ENCODE results near the gene MTIF3.

The MTIF3 gene

DNA sequence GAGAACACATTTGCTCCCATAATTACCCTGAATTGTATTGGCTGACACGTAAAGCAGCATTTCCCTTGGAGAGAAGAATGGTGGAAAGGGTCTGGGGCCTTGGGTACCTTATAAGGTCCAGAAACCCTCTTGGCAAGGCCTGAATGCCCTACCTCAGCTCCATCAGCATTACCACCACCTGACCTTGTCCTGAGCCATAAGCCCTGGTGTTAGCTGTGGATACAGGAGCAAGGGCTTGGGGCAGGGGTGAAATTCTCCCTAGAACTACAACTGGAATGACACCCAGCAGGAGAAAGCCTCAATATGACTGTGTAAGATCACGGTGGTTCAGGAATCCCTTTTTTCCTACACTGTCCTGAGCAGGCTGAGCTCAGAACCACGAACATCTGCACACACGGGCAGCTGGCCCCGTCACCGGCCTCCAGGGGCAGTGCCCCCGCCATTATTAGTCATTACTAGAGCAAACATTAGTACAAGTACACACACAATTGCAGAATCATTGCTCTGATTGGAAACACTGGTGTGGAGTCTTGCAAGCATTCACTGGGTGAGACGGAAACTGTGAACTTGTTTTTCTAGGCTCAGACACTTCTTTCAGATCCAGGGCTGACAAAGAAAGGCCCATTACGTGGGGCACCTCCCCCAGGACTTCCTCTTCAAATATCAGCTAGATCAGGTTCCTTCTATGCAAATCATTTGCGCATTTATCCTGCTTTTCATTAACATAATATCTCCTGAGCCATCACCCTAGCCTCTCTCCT is 26.8 kb upstream of the MTIF3 start:
- peak; percentile 90 for FAIRE-seq
- DNase-seq (ENCODE audit: insufficient read length), result peak; percentile 39
- TF ChIP-seq POLR2AphosphoS5 (IDR thresholded peaks at IDR 0.05; ENCODE audit: low read depth, low read length) (no peak), TAF1 (IDR thresholded peaks at IDR 0.05; ENCODE audit: borderline replicate concordance, low read depth, low read length) (0 out of 2 replicates have a peak, but pooled peaks have one; percentile 41), POLR2A (IDR thresholded peaks at IDR 0.05; ENCODE audit: low read depth, low read length) (peak; percentile 45)

DNA sequence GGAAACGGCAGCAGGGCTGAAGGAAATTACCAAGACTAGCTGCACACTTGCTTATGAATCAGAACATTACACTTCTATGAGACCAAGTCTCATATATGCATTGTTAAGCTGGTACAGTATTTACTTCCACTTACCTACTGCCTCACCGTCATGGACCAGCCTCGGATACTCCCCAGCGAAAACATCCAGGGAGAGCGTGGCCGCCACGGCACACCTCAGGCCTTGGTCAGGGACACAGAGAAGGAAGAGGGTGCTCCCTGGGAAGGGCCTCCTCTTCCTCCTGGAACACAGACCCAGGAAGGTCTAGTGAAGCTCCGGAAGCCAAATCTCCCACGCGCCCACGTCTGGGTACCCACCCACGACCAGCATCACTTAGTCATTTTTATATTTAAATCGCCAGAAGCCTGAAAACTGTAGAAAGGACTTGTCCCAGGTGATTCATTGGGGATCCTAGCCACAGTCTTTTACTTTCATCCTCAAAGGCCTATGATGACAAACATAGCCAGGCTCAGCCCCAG is 24.4 kb upstream of the MTIF3 start:
- FAIRE-seq (no peak), DNase-seq (ENCODE audit: insufficient read length) (no peak)
- TF ChIP-seq TAF1 (IDR thresholded peaks at IDR 0.05; ENCODE audit: borderline replicate concordance, low read depth, low read length) (no peak), POLR2A (IDR thresholded peaks at IDR 0.05; ENCODE audit: low read depth, low read length) (no peak), POLR2AphosphoS5 (IDR thresholded peaks at IDR 0.05; ENCODE audit: low read depth, low read length) (no peak)

GRCh38 chr13:27472941-27473340 is 22.6 kb upstream of the MTIF3 start:
- DNase-seq (ENCODE audit: insufficient read length), result no peak
- TF ChIP-seq POLR2AphosphoS5 (IDR thresholded peaks at IDR 0.05; ENCODE audit: low read depth, low read length) (no peak), TAF1 (IDR thresholded peaks at IDR 0.05; ENCODE audit: borderline replicate concordance, low read depth, low read length) (no peak), POLR2A (IDR thresholded peaks at IDR 0.05; ENCODE audit: low read depth, low read length) (no peak)
- no peak for FAIRE-seq

DNA sequence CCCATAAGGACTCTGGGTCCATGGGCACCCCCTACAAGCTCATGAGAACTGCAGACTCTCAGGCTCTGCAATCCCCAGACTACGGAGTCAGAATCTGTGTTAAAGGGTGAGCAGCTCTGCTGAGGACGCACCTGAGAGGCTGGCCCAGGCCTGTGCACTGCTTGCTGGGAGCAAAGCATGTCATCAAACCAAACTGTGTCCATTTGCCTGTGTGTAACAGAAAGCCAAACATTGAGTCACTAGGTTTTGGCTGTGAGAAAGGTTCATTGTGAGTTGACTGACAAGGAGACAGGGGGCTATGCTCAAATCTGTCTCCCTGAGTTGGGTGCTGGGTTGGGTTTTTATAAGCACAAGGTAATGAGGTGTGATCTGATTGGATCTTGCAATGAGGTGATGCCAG is 22.1 kb upstream of the MTIF3 start:
- TF ChIP-seq TAF1 (IDR thresholded peaks at IDR 0.05; ENCODE audit: borderline replicate concordance, low read depth, low read length), result no peak
- no peak for TF ChIP-seq POLR2A (IDR thresholded peaks at IDR 0.05; ENCODE audit: low read depth, low read length)
- no peak for TF ChIP-seq POLR2AphosphoS5 (IDR thresholded peaks at IDR 0.05; ENCODE audit: low read depth, low read length)
- no peak for DNase-seq (ENCODE audit: insufficient read length)
- no peak for FAIRE-seq

GRCh38 chr13:27470075-27470820 is 19.9 kb upstream of the MTIF3 start:
- DNase-seq (ENCODE audit: insufficient read length) (no peak), FAIRE-seq (no peak)
- TF ChIP-seq POLR2AphosphoS5 (IDR thresholded peaks at IDR 0.05; ENCODE audit: low read depth, low read length) (no peak), TAF1 (IDR thresholded peaks at IDR 0.05; ENCODE audit: borderline replicate concordance, low read depth, low read length) (no peak), POLR2A (IDR thresholded peaks at IDR 0.05; ENCODE audit: low read depth, low read length) (no peak)

- DNase-seq (ENCODE audit: insufficient read length), result no peak
- FAIRE-seq, result no peak
- no peak for TF ChIP-seq TAF1 (IDR thresholded peaks at IDR 0.05; ENCODE audit: borderline replicate concordance, low read depth, low read length)
- no peak for TF ChIP-seq POLR2AphosphoS5 (IDR thresholded peaks at IDR 0.05; ENCODE audit: low read depth, low read length)
- TF ChIP-seq POLR2A (IDR thresholded peaks at IDR 0.05; ENCODE audit: low read depth, low read length), result no peak
Measured at GRCh38 chr13:27466513-27466912, 16.1 kb upstream of the MTIF3 start.

GRCh38 chr13:27465611-27466010 is 15.2 kb upstream of the MTIF3 start:
- TF ChIP-seq POLR2A (IDR thresholded peaks at IDR 0.05; ENCODE audit: low read depth, low read length), result no peak
- TF ChIP-seq TAF1 (IDR thresholded peaks at IDR 0.05; ENCODE audit: borderline replicate concordance, low read depth, low read length), result no peak
- no peak for TF ChIP-seq POLR2AphosphoS5 (IDR thresholded peaks at IDR 0.05; ENCODE audit: low read depth, low read length)
- FAIRE-seq (no peak), DNase-seq (ENCODE audit: insufficient read length) (no peak)

GRCh38 chr13:27463500-27463899 is 13.1 kb upstream of the MTIF3 start:
- no peak for FAIRE-seq
- no peak for DNase-seq (ENCODE audit: insufficient read length)
- TF ChIP-seq TAF1 (IDR thresholded peaks at IDR 0.05; ENCODE audit: borderline replicate concordance, low read depth, low read length) (no peak), POLR2A (IDR thresholded peaks at IDR 0.05; ENCODE audit: low read depth, low read length) (no peak), POLR2AphosphoS5 (IDR thresholded peaks at IDR 0.05; ENCODE audit: low read depth, low read length) (no peak)

GRCh38 chr13:27461940-27462584 is 11.7 kb upstream of the MTIF3 start:
- TF ChIP-seq TAF1 (IDR thresholded peaks at IDR 0.05; ENCODE audit: borderline replicate concordance, low read depth, low read length) (no peak), POLR2A (IDR thresholded peaks at IDR 0.05; ENCODE audit: low read depth, low read length) (no peak), POLR2AphosphoS5 (IDR thresholded peaks at IDR 0.05; ENCODE audit: low read depth, low read length) (no peak)
- DNase-seq (ENCODE audit: insufficient read length) (no peak), FAIRE-seq (no peak)

DNA sequence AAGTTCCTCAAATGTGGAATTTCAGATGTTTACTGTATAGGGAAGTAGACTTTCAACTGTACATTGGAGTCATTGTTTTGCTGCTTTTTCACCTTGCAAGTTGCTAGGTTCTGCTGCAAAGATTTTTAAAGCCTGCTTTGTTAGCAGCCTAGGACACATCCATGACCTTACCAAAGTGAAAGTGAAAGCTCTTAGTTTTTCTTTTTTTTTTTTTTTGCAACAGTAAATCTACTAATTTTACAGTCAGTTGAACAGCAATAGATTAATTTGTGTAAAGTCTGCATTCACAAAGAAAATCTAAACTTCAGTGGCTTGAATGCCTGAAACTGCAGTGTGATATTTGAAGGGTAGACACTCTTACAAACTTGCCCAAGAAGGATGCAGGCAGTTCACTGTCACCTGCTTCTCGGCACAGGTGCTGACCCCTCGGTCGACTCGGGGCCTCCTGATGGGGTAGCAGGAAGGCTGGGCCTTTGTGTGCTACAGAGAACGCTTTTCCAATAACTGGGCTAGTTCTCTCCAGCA is 5.0 kb upstream of the MTIF3 start:
- DNase-seq (ENCODE audit: insufficient read length) (no peak), FAIRE-seq (no peak)
- no peak for TF ChIP-seq POLR2A (IDR thresholded peaks at IDR 0.05; ENCODE audit: low read depth, low read length)
- TF ChIP-seq POLR2AphosphoS5 (IDR thresholded peaks at IDR 0.05; ENCODE audit: low read depth, low read length), result no peak
- no peak for TF ChIP-seq TAF1 (IDR thresholded peaks at IDR 0.05; ENCODE audit: borderline replicate concordance, low read depth, low read length)

DNA sequence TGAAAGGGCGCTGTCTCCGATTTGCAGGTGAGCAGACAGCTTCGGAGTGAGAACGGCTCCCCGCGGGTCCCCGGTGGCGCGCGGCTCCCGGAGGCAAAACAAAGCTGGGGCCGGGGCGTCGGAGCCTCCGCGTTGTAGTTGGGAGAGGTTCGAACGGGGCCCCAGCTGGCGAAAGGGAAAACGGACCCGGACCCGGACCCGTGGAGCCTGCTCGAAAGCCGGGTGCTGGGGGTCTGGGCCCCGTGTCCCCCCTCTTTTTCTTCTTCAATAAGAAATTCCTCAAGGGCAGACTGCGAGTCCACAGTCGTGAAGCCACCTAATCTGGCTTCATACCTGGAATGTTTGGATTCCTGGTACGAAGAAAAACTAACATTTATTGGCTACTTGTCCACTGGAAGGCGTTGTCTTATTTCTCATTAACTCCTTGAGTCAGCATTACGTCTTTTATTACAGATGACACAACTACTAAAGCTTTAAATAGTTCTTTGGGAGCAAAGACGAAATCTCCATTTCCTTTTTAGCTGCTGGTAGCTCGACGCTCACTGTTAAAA is 632 bp upstream of the MTIF3 start:
- DNase-seq (ENCODE audit: insufficient read length), result no peak
- no peak for TF ChIP-seq POLR2AphosphoS5 (IDR thresholded peaks at IDR 0.05; ENCODE audit: low read depth, low read length)
- no peak for TF ChIP-seq POLR2A (IDR thresholded peaks at IDR 0.05; ENCODE audit: low read depth, low read length)
- TF ChIP-seq TAF1 (IDR thresholded peaks at IDR 0.05; ENCODE audit: borderline replicate concordance, low read depth, low read length), result no peak
- FAIRE-seq, result no peak

Data from GM12892 (cell line).